PC-3 (cell line): Measurements from ENCODE around the gene DHX40.
A peak's percentile ranks its signal among the peaks of the same experiment; 100 is the strongest.

Experiments
- EZH2 ChIP-seq: fragments of 300-600 bp; sonication (generic); IDR thresholded peaks from one replicate; pipeline ENCODE4 v1.6.1; 2017; ENCODE audit warnings: antibody characterized with exemption, mild to moderate bottlenecking, low read length; ENCODE audit not compliant: unreplicated experiment
- EZH2phosphoT487 ChIP-seq: fragments of 300-600 bp; sonication (generic); IDR thresholded peaks from 2 replicates; pipeline ENCODE4 v1.6.1; 2018; ENCODE audit warnings: mild to moderate bottlenecking, antibody characterized with exemption, low read length, borderline replicate concordance
- TF ChIP-seq, protein P1 (sequence below): fragments of 300-600 bp; sonication (generic); conservative IDR thresholded peaks from 2 replicates; pipeline ENCODE4 v1.5.1; 2017; ENCODE audit warnings: antibody characterized with exemption, low read depth, mild to moderate bottlenecking, low read length

DNA sequence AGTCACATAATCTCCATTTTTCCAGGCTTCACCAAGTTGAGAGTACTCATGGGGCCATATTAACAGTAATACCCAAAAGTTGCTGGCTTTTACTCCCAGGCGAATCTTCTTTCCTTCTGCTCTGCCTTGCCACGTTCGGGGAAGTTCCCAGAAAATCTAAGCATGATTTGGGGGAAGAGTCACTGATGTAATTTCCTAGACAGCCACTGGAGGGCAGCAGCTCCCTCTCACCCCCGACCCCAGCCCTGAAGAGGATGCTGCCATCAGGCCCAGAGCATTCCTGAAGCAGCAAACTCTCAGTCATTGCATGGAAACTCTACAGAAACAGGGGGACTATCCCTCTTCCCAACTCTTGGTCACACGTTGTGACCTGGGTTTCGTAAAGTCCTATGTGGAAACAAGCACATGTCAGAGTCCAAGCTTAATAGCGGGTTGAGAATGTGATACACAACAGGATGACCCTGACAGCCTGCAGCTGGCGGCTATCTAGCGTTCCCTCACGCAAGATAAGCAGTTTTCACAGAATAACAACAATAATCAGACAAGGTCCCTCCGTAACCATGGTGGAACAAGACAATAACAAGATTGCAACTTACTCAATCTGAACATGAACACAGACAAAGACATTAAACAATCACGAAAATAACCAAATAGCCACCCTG is 43.8 kb upstream of the DHX40 start:
- TF ChIP-seq, protein P1, sequence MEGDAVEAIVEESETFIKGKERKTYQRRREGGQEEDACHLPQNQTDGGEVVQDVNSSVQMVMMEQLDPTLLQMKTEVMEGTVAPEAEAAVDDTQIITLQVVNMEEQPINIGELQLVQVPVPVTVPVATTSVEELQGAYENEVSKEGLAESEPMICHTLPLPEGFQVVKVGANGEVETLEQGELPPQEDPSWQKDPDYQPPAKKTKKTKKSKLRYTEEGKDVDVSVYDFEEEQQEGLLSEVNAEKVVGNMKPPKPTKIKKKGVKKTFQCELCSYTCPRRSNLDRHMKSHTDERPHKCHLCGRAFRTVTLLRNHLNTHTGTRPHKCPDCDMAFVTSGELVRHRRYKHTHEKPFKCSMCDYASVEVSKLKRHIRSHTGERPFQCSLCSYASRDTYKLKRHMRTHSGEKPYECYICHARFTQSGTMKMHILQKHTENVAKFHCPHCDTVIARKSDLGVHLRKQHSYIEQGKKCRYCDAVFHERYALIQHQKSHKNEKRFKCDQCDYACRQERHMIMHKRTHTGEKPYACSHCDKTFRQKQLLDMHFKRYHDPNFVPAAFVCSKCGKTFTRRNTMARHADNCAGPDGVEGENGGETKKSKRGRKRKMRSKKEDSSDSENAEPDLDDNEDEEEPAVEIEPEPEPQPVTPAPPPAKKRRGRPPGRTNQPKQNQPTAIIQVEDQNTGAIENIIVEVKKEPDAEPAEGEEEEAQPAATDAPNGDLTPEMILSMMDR: peak; percentile 95
- TF ChIP-seq EZH2 (no peak), EZH2phosphoT487 (no peak)
